ENCODE measurements around the gene RPS17.
"Not testable (repeated sequence)": the region's sequence is repeated elsewhere in the genome, so short reads cannot be mapped to it uniquely, and the experiment has no call there.

DNA sequence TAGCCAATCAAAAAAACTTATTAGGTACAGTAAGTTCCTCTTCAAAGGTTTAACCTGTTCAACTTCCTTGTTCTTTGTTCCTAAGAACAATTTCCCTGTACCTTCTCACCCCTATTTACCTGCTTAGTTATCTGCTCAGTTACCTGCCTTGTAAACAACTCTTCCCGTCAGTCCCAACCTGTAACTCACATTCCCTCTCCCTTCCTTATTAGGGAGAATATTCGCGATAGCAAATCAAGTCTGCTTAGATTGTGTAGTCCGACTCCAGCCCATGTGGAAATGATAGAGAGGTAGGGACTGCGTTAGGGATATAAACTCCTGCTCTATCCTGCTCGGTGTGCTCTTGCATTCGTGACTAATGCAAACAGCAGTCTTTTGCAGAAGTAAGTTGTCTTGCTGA, 53.2 kb downstream of the RPS17 start:
- TF ChIP-seq CTCF, POLR2A (IDR thresholded peaks at IDR 0.05): not testable (repeated sequence)
